SK-N-SH (cell line): ENCODE results near the gene LENG8. TPM values are rescaled to one million over a fixed set of nuclear protein-coding genes. Genes with fewer than 3 reads are reported as not detected.
"Not testable (repeated sequence)": the region's sequence is repeated elsewhere in the genome, so short reads cannot be mapped to it uniquely, and the experiment has no call there.

ENCODE experiments used
- CTCF ChIA-PET: fragments of 300-600, 350-600 bp; formaldehyde crosslinking; extraction: SDS; loops from one replicate; lab custom pipeline; 2021; lab: Yijun Ruan, JAX
- POLR2A ChIA-PET: fragments of 350-600 bp; sonication (Branson Sonifier 250); formaldehyde crosslinking; extraction: SDS; loops from one replicate; lab custom pipeline; 2020; ENCODE audit warnings: antibody characterized with exemption, inconsistent platforms; lab: Yijun Ruan, JAX
- DNase-seq: peaks from one replicate; pipeline ENCODE4 v3.0.0; 2012
- H2AFZ ChIP-seq: fragments of 200-600 bp; sonication (generic); 2 replicates; pipeline ENCODE4 v1.8.1; 2016; ENCODE audit warnings: antibody characterized with exemption, mild to moderate bottlenecking, low read depth
- H3F3A ChIP-seq: fragments of 200-600 bp; sonication (generic); replicated peaks from 2 replicates; pipeline ENCODE3; 2016; ENCODE audit warnings: antibody characterized with exemption, mild to moderate bottlenecking; ENCODE audit not compliant: insufficient read depth
- H3K27ac ChIP-seq, 2 experiments: fragments of 200-500 bp in 1 of 2; fragments of 200-600 bp in 1 of 2; sonication (Bioruptor generic) in 1 of 2; sonication (generic), shearing (Covaris generic) in 1 of 2; 2 replicates each; pipeline versions ENCODE4 v1.5.1 to v1.6.1; 2014 to 2016; ENCODE audit warnings: low read depth in 2 of 2, inconsistent platforms in 1 of 2, low read length in 1 of 2, mild to moderate bottlenecking in 1 of 2, mixed read lengths in 1 of 2
- H3K27me3 ChIP-seq: fragments of 200-600 bp; sonication (generic), shearing (Covaris generic); 2 replicates; pipeline ENCODE4 v1.6.1; 2016; ENCODE audit warnings: mixed run types; ENCODE audit not compliant: insufficient read depth
- H3K36me3 ChIP-seq, 2 experiments: fragments of 200-500 bp in 1 of 2; fragments of 200-600 bp in 1 of 2; sonication (Bioruptor generic) in 1 of 2; sonication (generic) in 1 of 2; replicated peaks in 1 of 2; 2 replicates each; pipeline versions ENCODE3 to v1.5.1; 2014 to 2016; ENCODE audit warnings: low read length in 1 of 2, mild to moderate bottlenecking in 1 of 2; ENCODE audit not compliant: insufficient read depth in 2 of 2, control insufficient read depth in 1 of 2
- H3K4me1 ChIP-seq, 2 experiments: fragments of 200-500 bp in 1 of 2; fragments of 200-600 bp in 1 of 2; sonication (Bioruptor generic) in 1 of 2; sonication (generic), shearing (Covaris generic) in 1 of 2; 2 replicates each; pipeline versions ENCODE4 v1.5.1 to v1.6.1; 2014 to 2016; ENCODE audit warnings: low read depth in 1 of 2, low read length in 1 of 2, mixed run types in 1 of 2; ENCODE audit not compliant: insufficient read depth in 2 of 2, control insufficient read depth in 1 of 2
- H3K4me2 ChIP-seq: fragments of 200-600 bp; sonication (generic), shearing (Covaris generic); 2 replicates; pipeline ENCODE4 v1.6.1; 2017; ENCODE audit warnings: mixed run types
- H3K4me3 ChIP-seq, 2 experiments: fragments of 200-500 bp in 1 of 2; fragments of 200-600 bp in 1 of 2; sonication (Bioruptor generic) in 1 of 2; sonication (generic), shearing (Covaris generic) in 1 of 2; 2 replicates each; pipeline versions ENCODE4 v1.5.1 to v1.8.1; 2014 to 2016; ENCODE audit warnings: low read depth in 2 of 2, inconsistent platforms in 1 of 2, low read length in 1 of 2, mild to moderate bottlenecking in 1 of 2, mixed read lengths in 1 of 2, moderate library complexity in 1 of 2
- H3K79me2 ChIP-seq: fragments of 200-600 bp; sonication (generic); 2 replicates; pipeline ENCODE4 v1.8.1; 2017; ENCODE audit warnings: mild to moderate bottlenecking; ENCODE audit not compliant: insufficient read depth
- H3K9ac ChIP-seq: fragments of 200-600 bp; sonication (generic); 2 replicates; pipeline ENCODE4 v1.6.1; 2017; ENCODE audit warnings: mixed run types
- H3K9me2 ChIP-seq: fragments of 200-600 bp; sonication (generic); 2 replicates; pipeline ENCODE4 v1.6.1; 2017; ENCODE audit warnings: mixed run types
- H3K9me3 ChIP-seq: fragments of 200-600 bp; sonication (generic); 2 replicates; pipeline ENCODE4 v1.6.1; 2017; ENCODE audit warnings: mixed run types, mild to moderate bottlenecking, moderate library complexity
- H4K20me1 ChIP-seq: fragments of 200-600 bp; sonication (generic); 2 replicates; pipeline ENCODE4 v1.6.1; 2017; ENCODE audit warnings: mild to moderate bottlenecking, mixed run types; ENCODE audit not compliant: insufficient read depth
- EP300 ChIP-seq, 2 experiments: IDR thresholded peaks; 2 replicates each; pipeline versions ENCODE4 v1.4.0 to v1.6.1; 2012; ENCODE audit warnings: borderline replicate concordance in 1 of 2, low read depth in 1 of 2, low read length in 1 of 2
- FOXJ3 ChIP-seq: sonication (generic); formaldehyde crosslinking; IDR thresholded peaks from 2 replicates; pipeline ENCODE4 v1.5.1; 2020; ENCODE audit warnings: mild to moderate bottlenecking, missing genetic modification reagents
- FOXM1 ChIP-seq: IDR thresholded peaks from 2 replicates; pipeline ENCODE4 v1.4.0; 2012; ENCODE audit warnings: low read depth, mild to moderate bottlenecking
- MXI1 ChIP-seq: IDR thresholded peaks from 2 replicates; pipeline ENCODE4 v1.6.1; 2012; ENCODE audit warnings: mild to moderate bottlenecking, low read depth, low read length, improper control_type of control experiment
- TEAD4 ChIP-seq: IDR thresholded peaks from 2 replicates; pipeline ENCODE4 v1.4.0; 2012; ENCODE audit warnings: mild to moderate bottlenecking, borderline replicate concordance; ENCODE audit not compliant: insufficient read depth
- ZBTB33 ChIP-seq: IDR thresholded peaks from 2 replicates; pipeline ENCODE4 v1.4.0; 2012; ENCODE audit warnings: low read depth, borderline replicate concordance
- WGBS: methylation state at CpG from one replicate; pipeline ENCODE4 v1.1.6; 2017; ENCODE audit warnings: low lambda C conversion rate; 5-methylcytosine and 5-hydroxymethylcytosine counted together
- polyA plus RNA-seq, 3 experiments: library from polyadenylated mRNA; depleted of rRNA; stranded (reverse); fragments of >200 nt; gene quantifications; 2 replicates each; pipeline ENCODE4 v1.2.3, GENCODE V29; 2012
- TF ChIP-seq, protein P1 (sequence below): IDR thresholded peaks from 2 replicates; pipeline ENCODE4 v1.4.0; 2012; ENCODE audit warnings: low read depth

LENG8 gene
- polyA plus RNA-seq, 1 of the 3 experiments (the other 2 are of a cell fraction), result 84.0 TPM

DNA sequence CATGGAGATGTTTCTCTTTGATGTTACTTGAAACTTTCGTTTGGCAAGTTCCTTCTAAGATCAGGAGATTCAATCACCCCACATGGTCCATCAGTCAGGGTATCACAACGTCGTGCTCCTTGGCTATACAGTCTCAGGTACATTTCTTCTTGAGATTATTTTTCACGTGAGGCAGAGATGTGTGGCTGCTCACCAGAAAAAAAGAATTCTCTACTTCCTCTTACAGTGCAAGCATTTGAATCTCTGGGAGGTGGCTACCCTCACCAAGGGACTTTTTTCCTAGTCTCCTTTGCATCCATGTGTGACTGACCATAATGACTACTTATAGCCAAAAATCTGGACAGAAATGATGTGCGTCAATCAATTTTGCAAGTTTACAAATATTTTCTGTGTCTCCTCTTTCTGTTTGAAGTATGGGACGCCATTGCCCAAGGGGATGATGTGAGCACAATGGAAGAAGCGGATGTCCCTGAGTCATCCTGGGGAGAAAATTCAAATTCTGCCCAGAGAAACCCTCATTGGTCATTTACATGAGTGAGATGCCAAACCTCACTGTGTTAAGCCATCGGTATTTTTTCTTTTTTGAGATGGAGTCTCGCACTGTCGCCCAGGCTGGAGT is 45.1 kb downstream of the LENG8 start:
- Histone ChIP-seq H3K36me3 (no peaks in the 10 kb centered on the region), H2AFZ (no peak overlapping the region), H4K20me1 (no peaks in the 10 kb centered on the region), H3K9me2 (no peaks in the 10 kb centered on the region), H3K4me1 (no peaks in the 10 kb centered on the region), H3K4me3 (no peak overlapping the region), H3K9me3 (no peaks in the 10 kb centered on the region), H3K27ac (no peak overlapping the region), H3K27me3 (peaks cover 75% of the 10 kb centered on the region), H3F3A (no peaks in the 10 kb centered on the region), H3K9ac (no peak overlapping the region), H3K4me2 (no peak overlapping the region), H3K79me2 (no peaks in the 10 kb centered on the region)
- no peak for TF ChIP-seq FOXJ3
- no peak for TF ChIP-seq MXI1
- TF ChIP-seq EP300 (IDR thresholded peaks at IDR 0.05; ENCODE audit: borderline replicate concordance in 1 of 2, low read depth in 1 of 2, low read length in 1 of 2), result no peak
- TF ChIP-seq TEAD4, result no peak
- no peak for TF ChIP-seq ZBTB33
- TF ChIP-seq, protein P1, sequence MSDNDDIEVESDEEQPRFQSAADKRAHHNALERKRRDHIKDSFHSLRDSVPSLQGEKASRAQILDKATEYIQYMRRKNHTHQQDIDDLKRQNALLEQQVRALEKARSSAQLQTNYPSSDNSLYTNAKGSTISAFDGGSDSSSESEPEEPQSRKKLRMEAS, result no peak
- no peak for TF ChIP-seq FOXM1
- POLR2A ChIA-PET, result no interaction called here
- CTCF ChIA-PET, result no interaction called here
- DNase-seq, result no peak
- 9% methylated on average over 10 of the region's 10 CpGs for WGBS

DNA sequence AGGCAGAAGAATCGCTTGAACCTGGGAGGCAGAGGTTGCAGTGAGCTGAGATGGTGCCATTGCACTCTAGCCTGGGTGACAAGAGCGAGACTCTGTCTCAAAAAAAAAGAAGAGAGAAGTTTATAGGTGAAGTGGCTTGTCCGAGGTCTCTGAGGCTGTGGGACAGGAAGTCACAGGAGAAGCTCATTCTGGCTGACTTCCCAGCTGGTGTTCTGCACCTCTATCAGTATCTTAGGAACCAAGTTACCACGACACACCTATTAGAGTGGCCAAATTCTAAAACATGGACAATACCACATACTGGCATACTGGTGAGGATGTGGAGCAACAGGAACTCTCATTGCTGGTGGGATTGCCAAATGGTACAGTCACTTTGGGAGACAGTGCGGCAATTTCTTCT is 46.3 kb downstream of the LENG8 start:
- H2AFZ ChIP-seq, H3K9ac ChIP-seq, DNase-seq, POLR2A ChIA-PET, H3K4me1 ChIP-seq, H3K9me3 ChIP-seq, H4K20me1 ChIP-seq, H3K27ac ChIP-seq, H3K4me2 ChIP-seq, H3K4me3 ChIP-seq, H3K79me2 ChIP-seq, H3F3A ChIP-seq, H3K36me3 ChIP-seq, H3K9me2 ChIP-seq: not testable (repeated sequence)
- WGBS, result 4% methylated on average over 5 of the region's 5 CpGs
- peaks cover 67% of the 10 kb centered on the region for H3K27me3 ChIP-seq
- CTCF ChIA-PET, result interaction anchor here (0.9 kb wide), 1 partner anchor 24 kb away, joined by 3 read pairs; no protein-coding TSS in a partner anchor

DNA sequence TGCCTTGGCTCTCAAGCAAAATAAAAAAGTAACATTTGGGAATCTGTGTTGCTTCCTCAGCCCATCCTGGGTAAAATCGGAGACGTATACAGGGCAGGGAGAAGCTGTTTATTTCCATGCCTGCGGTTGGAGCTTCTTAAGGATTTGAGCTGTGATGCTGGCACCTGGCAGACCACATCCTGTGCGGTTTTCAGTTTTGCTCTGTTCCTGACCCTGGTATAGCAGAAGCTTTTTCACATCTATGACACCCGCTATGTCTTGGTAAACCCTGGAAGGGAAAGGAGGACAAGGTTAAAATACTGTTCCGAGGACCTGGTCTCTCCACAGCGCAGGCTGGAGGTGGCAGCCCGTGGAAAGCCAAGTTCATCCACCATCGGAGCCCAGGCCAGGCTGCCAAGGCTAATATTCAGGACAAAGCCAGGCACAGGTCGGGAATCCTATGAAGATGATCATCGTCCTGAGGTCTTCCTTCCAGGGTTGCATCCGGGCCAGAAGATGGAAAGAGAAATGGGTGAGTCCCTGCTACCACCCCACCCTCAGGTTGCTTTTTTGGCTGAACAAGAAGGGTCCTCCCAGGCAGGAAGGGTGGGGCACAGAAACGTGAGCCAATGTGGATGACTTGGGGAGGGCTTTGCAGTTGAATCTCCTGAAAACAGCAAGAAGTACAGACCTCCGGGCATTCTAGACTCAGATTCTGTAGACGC is 48.9 kb downstream of the LENG8 start:
- H3K9me3 ChIP-seq, DNase-seq, CTCF ChIA-PET, H3K9me2 ChIP-seq, H3K9ac ChIP-seq, H2AFZ ChIP-seq, H3K79me2 ChIP-seq, H4K20me1 ChIP-seq, H3K4me3 ChIP-seq, H3K4me1 ChIP-seq, H3K36me3 ChIP-seq, POLR2A ChIA-PET, H3F3A ChIP-seq, H3K27ac ChIP-seq, H3K4me2 ChIP-seq: not testable (repeated sequence)
- peaks cover 58% of the 10 kb centered on the region for H3K27me3 ChIP-seq
- 6% methylated on average over 8 of the region's 15 CpGs for WGBS

DNA sequence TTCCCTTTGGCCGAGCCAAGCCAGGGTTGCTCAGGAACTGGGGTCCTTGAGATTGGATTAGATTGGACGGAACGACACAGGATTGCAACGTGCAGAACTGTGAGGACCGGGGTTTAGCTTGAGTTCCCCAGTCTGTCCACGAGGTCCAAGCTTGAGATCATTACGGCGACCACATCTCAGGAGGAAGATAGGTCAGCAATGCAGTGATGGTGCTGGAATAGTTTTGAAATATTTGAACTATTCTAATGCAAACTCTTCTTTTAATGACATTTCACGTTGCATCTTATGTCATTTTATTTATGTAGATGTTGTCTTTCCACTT is 49.4 kb downstream of the LENG8 start:
- H3K36me3 ChIP-seq, H3K4me2 ChIP-seq, H3K27ac ChIP-seq, H3K79me2 ChIP-seq, H3K9ac ChIP-seq, POLR2A ChIA-PET, DNase-seq, H4K20me1 ChIP-seq, H3K9me3 ChIP-seq, H2AFZ ChIP-seq, H3K4me1 ChIP-seq, H3K4me3 ChIP-seq, CTCF ChIA-PET, H3K9me2 ChIP-seq, H3F3A ChIP-seq: not testable (repeated sequence)
- H3K27me3 ChIP-seq, result peaks cover 55% of the 10 kb centered on the region
- 23% methylated on average over 8 of the region's 9 CpGs for WGBS
